Subcutaneous abdominal adipose tissue (tissue), 5 donors: ENCODE results near the gene SPESP1.
A peak's percentile ranks its signal among the peaks of the same experiment; 100 is the strongest.

Experiments used
- H3K27ac ChIP-seq: one replicate; pipeline ENCODE4 v1.7.0; 2013; ENCODE audit warnings: low read depth, mild to moderate bottlenecking, inconsistent platforms, low read length, moderate library complexity
- H3K27me3 ChIP-seq, 5 donors: one replicate each; pipeline ENCODE4 v1.7.0; 2013; ENCODE audit warnings: low read length in 5 of 5, inconsistent platforms in 1 of 5; ENCODE audit not compliant: control insufficient read depth in 5 of 5, insufficient read depth in 4 of 5
- H3K36me3 ChIP-seq, 5 donors: one replicate each; pipeline ENCODE4 v1.7.0; 2013; ENCODE audit warnings: low read length in 5 of 5; ENCODE audit not compliant: control insufficient read depth in 5 of 5, insufficient read depth in 5 of 5
- H3K4me1 ChIP-seq, 5 donors: one replicate each; pipeline ENCODE4 v1.7.0; 2013; ENCODE audit warnings: low read length in 5 of 5, mild to moderate bottlenecking in 3 of 5, moderate library complexity in 1 of 5; ENCODE audit not compliant: control insufficient read depth in 5 of 5, insufficient read depth in 5 of 5
- H3K4me3 ChIP-seq, 5 donors: one replicate each; pipeline ENCODE4 v1.7.0; 2013; ENCODE audit warnings: low read length in 5 of 5, low read depth in 1 of 5
- H3K9ac ChIP-seq, 5 donors: one replicate each; pipeline ENCODE4 v1.7.0; 2013; ENCODE audit warnings: low read length in 5 of 5, mild to moderate bottlenecking in 4 of 5, moderate library complexity in 3 of 5
- H3K9me3 ChIP-seq, 5 donors: one replicate each; pipeline ENCODE4 v1.7.0; 2013; ENCODE audit warnings: low read length in 5 of 5; ENCODE audit not compliant: control insufficient read depth in 5 of 5
- donor health status: healthy.
- donor health status: healthy.
- donor health status: healthy.
- donor health status: healthy.
- donor health status: healthy.

SPESP1 gene

GRCh38 chr15:68930268-68931022 is at the start of gene SPESP1:
SPESP1 (plus strand) TSS chr15:68930525; CDS start chr15:68930654, 129 bp downstream.
- Histone ChIP-seq H3K9me3 (no peaks in the 10 kb centered on the region), H3K4me1 (peaks cover 0 to 6% (median 0%) of the 10 kb centered on the region in 5 donors), H3K36me3 (no peaks in the 10 kb centered on the region), H3K27ac (no peak within 1 kb of the TSS), H3K4me3 (peak within 1 kb of the TSS; percentile 42 to 63 (median 54)), H3K9ac (peak within 1 kb of the TSS in 3 of 5 donors; percentile 16 to 64 (median 64)), H3K27me3 (no peaks in the 10 kb centered on the region)

DNA sequence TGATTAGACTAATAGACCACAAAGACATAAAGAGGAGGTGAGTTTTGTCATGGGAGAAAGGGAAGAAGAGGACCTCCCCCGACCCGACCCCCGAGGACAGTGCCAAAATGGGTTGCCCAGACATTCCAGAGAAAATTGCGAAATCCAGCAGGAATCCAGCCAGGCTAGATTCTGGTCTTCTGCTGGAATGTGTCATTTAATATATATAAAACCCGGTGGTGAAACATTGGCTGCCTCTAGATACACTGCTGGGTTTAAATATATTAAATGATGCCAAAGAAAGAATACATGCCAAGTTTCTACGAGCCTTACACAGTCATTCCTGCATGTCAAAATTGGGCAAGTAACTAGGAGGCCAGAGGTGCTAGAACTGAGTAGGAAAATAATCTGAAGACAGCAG is 45.3 kb upstream of the SPESP1 start:
- Histone ChIP-seq H3K4me1 (peaks cover 0 to 15% (median 12%) of the 10 kb centered on the region in 5 donors), H3K36me3 (no peaks in the 10 kb centered on the region), H3K9me3 (no peaks in the 10 kb centered on the region), H3K27ac (peak overlapping the region; percentile 18), H3K9ac (no peak overlapping the region), H3K4me3 (no peak overlapping the region), H3K27me3 (no peaks in the 10 kb centered on the region)

GRCh38 chr15:68887120-68887519 is 43.2 kb upstream of the SPESP1 start:
- Histone ChIP-seq H3K4me3 (no peak overlapping the region), H3K4me1 (peaks cover 0 to 15% (median 12%) of the 10 kb centered on the region in 5 donors), H3K36me3 (no peaks in the 10 kb centered on the region), H3K9me3 (no peaks in the 10 kb centered on the region), H3K9ac (no peak overlapping the region), H3K27me3 (no peaks in the 10 kb centered on the region), H3K27ac (no peak overlapping the region)

- Histone ChIP-seq H3K4me3 (no peak overlapping the region), H3K9ac (no peak overlapping the region), H3K27ac (no peak overlapping the region), H3K27me3 (no peaks in the 10 kb centered on the region), H3K4me1 (peaks cover 0 to 15% (median 12%) of the 10 kb centered on the region in 5 donors), H3K9me3 (no peaks in the 10 kb centered on the region), H3K36me3 (no peaks in the 10 kb centered on the region)
Observed at GRCh38 chr15:68887819-68888218, 42.5 kb upstream of the SPESP1 start.

GRCh38 chr15:68888419-68888818 is 41.9 kb upstream of the SPESP1 start:
- Histone ChIP-seq H3K36me3 (no peaks in the 10 kb centered on the region), H3K9ac (no peak overlapping the region), H3K9me3 (no peaks in the 10 kb centered on the region), H3K27ac (no peak overlapping the region), H3K4me1 (peaks cover 0 to 15% (median 12%) of the 10 kb centered on the region in 5 donors), H3K4me3 (no peak overlapping the region), H3K27me3 (no peaks in the 10 kb centered on the region)

- Histone ChIP-seq H3K9ac (no peak overlapping the region), H3K27me3 (no peaks in the 10 kb centered on the region), H3K27ac (no peak overlapping the region), H3K4me1 (no peaks in the 10 kb centered on the region), H3K4me3 (no peak overlapping the region), H3K9me3 (no peaks in the 10 kb centered on the region), H3K36me3 (no peaks in the 10 kb centered on the region)
Observed at GRCh38 chr15:68894208-68894607, 36.1 kb upstream of the SPESP1 start.

DNA sequence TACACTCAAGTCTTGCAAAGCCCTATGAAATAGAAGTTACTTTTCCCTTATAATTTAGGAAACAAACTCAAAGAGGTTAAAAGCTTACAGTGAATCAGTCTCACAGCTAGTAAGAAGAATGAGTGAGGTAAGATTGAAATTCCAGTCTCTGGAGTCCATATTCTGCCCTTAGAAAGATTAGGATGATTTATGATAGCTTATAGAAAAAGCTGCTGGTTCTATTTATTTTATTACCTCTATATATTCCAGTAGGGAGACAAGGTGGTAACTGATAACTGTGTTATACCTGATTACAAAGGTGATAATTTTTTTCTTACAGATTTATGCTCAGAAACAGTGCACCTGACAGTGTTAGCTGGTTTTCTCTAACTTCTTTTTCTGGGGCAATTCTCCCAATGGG is 34.1 kb upstream of the SPESP1 start:
- Histone ChIP-seq H3K4me1 (peaks cover 0 to 13% (median 0%) of the 10 kb centered on the region in 5 donors), H3K27ac (no peak overlapping the region), H3K36me3 (no peaks in the 10 kb centered on the region), H3K9ac (no peak overlapping the region), H3K27me3 (no peaks in the 10 kb centered on the region), H3K9me3 (no peaks in the 10 kb centered on the region), H3K4me3 (no peak overlapping the region)

- H3K27ac ChIP-seq, result no peak overlapping the region
- H3K4me1 ChIP-seq, result peaks cover 0 to 19% (median 5%) of the 10 kb centered on the region in 5 donors
- H3K4me3 ChIP-seq, result no peak overlapping the region
- H3K36me3 ChIP-seq, result no peaks in the 10 kb centered on the region
- no peaks in the 10 kb centered on the region for H3K9me3 ChIP-seq
- no peak overlapping the region for H3K9ac ChIP-seq
- H3K27me3 ChIP-seq, result no peaks in the 10 kb centered on the region
Observed at GRCh38 chr15:68897016-68897415, 33.3 kb upstream of the SPESP1 start.

GRCh38 chr15:68900027-68900426 is 30.3 kb upstream of the SPESP1 start:
- Histone ChIP-seq H3K9me3 (no peaks in the 10 kb centered on the region), H3K27ac (no peak overlapping the region), H3K4me1 (peaks cover 0 to 27% (median 12%) of the 10 kb centered on the region in 5 donors), H3K9ac (no peak overlapping the region), H3K4me3 (no peak overlapping the region), H3K36me3 (no peaks in the 10 kb centered on the region), H3K27me3 (no peaks in the 10 kb centered on the region)

DNA sequence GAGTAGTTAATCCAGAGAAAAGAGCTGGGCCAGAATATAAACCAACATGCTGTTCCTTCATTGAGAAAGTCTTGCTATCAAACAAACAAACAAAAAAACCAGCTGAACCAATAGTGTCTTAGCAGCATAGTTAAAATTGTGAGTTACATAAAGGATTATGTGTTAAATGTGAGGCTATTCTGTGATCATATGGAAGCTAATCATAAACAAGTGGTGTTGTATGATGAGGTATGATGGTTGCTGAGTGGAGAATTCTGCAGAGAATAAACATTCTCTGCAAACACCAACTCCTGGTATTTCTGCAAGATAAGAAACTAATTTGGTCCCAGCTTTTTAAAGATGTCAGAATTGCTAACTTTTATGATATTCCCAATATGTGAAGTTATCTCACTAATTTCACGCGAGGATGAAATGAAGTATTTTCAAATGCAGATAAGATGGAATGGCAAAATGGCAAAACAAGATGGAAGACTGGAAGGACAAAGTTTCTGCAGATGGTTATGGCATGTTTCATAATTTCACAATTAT is 22.9 kb upstream of the SPESP1 start:
- no peaks in the 10 kb centered on the region for H3K36me3 ChIP-seq
- H3K27me3 ChIP-seq, result no peaks in the 10 kb centered on the region
- no peak overlapping the region for H3K9ac ChIP-seq
- no peak overlapping the region for H3K27ac ChIP-seq
- H3K9me3 ChIP-seq, result no peaks in the 10 kb centered on the region
- no peak overlapping the region for H3K4me3 ChIP-seq
- H3K4me1 ChIP-seq, result peaks cover 0 to 4% (median 3%) of the 10 kb centered on the region in 5 donors
